ENCODE results near the gene DAGLA. TPM values are rescaled to one million over a fixed set of nuclear protein-coding genes. Genes with fewer than 3 reads are reported as not detected.

The DAGLA gene
- total and polyA plus RNA-seq, 8 donors: under 0.01 to 27.2 (median 1.0) TPM

GRCh38 chr11:61730240-61730994 lies 50.2 kb downstream of the DAGLA start:
- no peaks in the 10 kb centered on the region for H3K9me3 ChIP-seq
- H3K27me3 ChIP-seq: no peaks in the 10 kb centered on the region
- WGBS, 5 donors: 71 to 79% (median 77%) methylated on average over 9 to 13 of the region's 13 CpGs
- no peak overlapping the region for H3K4me3 ChIP-seq
- TF ChIP-seq CTCF (IDR thresholded peaks at IDR 0.05): no peak
- TF ChIP-seq EP300 (IDR thresholded peaks at IDR 0.05): no peak
- TF ChIP-seq POLR2A (IDR thresholded peaks at IDR 0.05): no peak
- TF ChIP-seq POLR2AphosphoS5 (IDR thresholded peaks at IDR 0.05): no peak
- no peak for DNase-seq
- peaks cover 0 to 50% (median 31%) of the 10 kb centered on the region in 4 donors for H3K36me3 ChIP-seq
- H3K27ac ChIP-seq: no peak overlapping the region
- H3K4me1 ChIP-seq: peaks cover 0 to 15% (median 6%) of the 10 kb centered on the region in 4 donors
- intact Hi-C loops (cut with DNase I; ENCODE audit: low total_unique reads): no loop called here

- H3K4me1 ChIP-seq: peaks cover 0 to 15% (median 6%) of the 10 kb centered on the region in 4 donors
- no peak for DNase-seq
- peaks cover 0 to 51% (median 33%) of the 10 kb centered on the region in 4 donors for H3K36me3 ChIP-seq
- no peaks in the 10 kb centered on the region for H3K27me3 ChIP-seq
- no peak overlapping the region for H3K27ac ChIP-seq
- TF ChIP-seq CTCF (IDR thresholded peaks at IDR 0.05) (no peak), EP300 (IDR thresholded peaks at IDR 0.05) (no peak), POLR2AphosphoS5 (IDR thresholded peaks at IDR 0.05) (no peak), POLR2A (IDR thresholded peaks at IDR 0.05) (no peak)
- no peaks in the 10 kb centered on the region for H3K9me3 ChIP-seq
- WGBS, 5 donors: 83 to 89% (median 86%) methylated on average over 19 of the region's 19 CpGs
- H3K4me3 ChIP-seq: no peak overlapping the region
- intact Hi-C loops (cut with DNase I; ENCODE audit: low total_unique reads): no loop called here
These were observed 51.2 kb downstream of the DAGLA start for GRCh38 chr11:61731211-61731951.

DNA sequence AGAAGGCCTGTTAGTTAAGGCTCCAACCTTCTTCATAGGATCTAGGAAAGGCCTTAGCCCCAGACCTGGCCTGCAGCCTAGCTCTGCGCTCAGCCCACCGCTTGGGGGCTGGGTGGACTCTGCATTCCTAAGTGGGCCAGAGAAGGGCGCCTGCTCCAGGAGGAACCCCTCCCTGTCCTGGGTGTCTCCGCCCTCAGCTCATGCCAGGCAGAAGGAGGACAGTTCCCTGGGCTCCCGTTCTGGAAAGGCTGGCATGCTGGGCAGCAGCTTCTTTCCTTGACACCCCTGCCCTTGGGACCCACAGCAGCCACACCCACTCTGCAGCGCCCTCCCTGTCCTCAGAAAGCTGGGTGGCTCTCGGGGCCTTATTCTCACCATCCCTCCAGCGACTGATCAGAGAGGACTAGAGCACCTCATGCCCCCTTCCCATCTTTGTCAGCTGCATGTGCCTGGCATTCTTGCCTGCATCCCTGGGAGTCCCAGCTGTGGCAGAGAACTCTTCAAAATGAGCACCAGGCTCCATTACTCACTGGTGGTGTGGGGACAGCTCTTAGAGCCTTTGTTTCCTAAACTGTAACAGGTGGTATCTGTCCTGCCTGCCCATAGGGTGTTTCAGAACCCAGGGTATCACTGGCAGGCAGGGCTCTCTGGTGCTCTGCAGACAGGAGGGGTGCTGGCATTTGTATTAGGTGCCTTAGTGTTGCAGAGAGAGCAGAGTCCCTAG lies 51.9 kb downstream of the DAGLA start:
- DNase-seq: no peak
- H3K27ac ChIP-seq: peak overlapping the region in 1 of 5 donors; percentile 53
- peaks cover 0 to 53% (median 35%) of the 10 kb centered on the region in 4 donors for H3K36me3 ChIP-seq
- peaks cover 0 to 15% (median 6%) of the 10 kb centered on the region in 4 donors for H3K4me1 ChIP-seq
- H3K9me3 ChIP-seq: no peaks in the 10 kb centered on the region
- no peaks in the 10 kb centered on the region for H3K27me3 ChIP-seq
- no peak overlapping the region for H3K4me3 ChIP-seq
- TF ChIP-seq EP300 (IDR thresholded peaks at IDR 0.05) (no peak), POLR2A (IDR thresholded peaks at IDR 0.05) (no peak), POLR2AphosphoS5 (IDR thresholded peaks at IDR 0.05) (no peak), CTCF (IDR thresholded peaks at IDR 0.05) (no peak)
- intact Hi-C loops (cut with DNase I; ENCODE audit: low total_unique reads): no loop called here
- 69 to 82% (median 75%) methylated on average over 8 of the region's 8 CpGs for WGBS, 5 donors

DNA sequence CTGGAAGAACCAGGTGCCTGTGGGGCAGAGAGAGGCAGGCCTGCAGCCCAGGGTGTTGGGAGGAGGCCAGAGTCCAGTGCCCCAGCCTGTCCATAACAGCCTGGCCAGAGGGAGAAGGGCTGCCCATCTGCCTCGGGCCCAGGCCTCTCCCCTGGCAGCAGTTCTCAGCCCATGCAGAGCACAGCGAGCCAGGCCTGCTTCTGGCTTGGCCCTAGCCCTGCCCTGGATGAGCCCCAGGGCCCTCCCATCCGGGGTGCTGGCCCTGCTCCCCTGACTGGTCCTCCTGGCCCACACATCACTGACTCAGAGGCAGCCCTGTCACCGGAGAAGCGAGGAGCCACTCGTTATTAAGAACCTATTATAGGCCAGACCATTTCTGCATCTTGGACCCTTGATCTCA lies 52.5 kb downstream of the DAGLA start:
- DNase-seq: no peak

More for the DNA sequence above, 52.5 kb downstream of the DAGLA start:
- H3K4me3 ChIP-seq: no peak overlapping the region
- H3K9me3 ChIP-seq: no peaks in the 10 kb centered on the region
- no peak for TF ChIP-seq POLR2AphosphoS5 (IDR thresholded peaks at IDR 0.05)
- no peak for TF ChIP-seq CTCF (IDR thresholded peaks at IDR 0.05)
- TF ChIP-seq EP300 (IDR thresholded peaks at IDR 0.05): no peak
- no peak for TF ChIP-seq POLR2A (IDR thresholded peaks at IDR 0.05)
- H3K4me1 ChIP-seq: peaks cover 0 to 15% (median 6%) of the 10 kb centered on the region in 4 donors
- intact Hi-C loops (cut with DNase I; ENCODE audit: low total_unique reads): no loop called here
- H3K27me3 ChIP-seq: no peaks in the 10 kb centered on the region
- peak overlapping the region in 2 of 5 donors; percentile 7 to 53 for H3K27ac ChIP-seq
- 66 to 78% (median 76%) methylated on average over 3 to 6 of the region's 6 CpGs for WGBS, 5 donors
- peaks cover 0 to 53% (median 38%) of the 10 kb centered on the region in 4 donors for H3K36me3 ChIP-seq
